ENCODE measurements around the gene MYOCOS. TPM values are rescaled to one million over a fixed set of nuclear protein-coding genes. Genes with fewer than 3 reads are reported as not detected.

MYOCOS gene
- total RNA-seq, 1 experiment from 2014 or later = 0.41 TPM

- Histone ChIP-seq H3K4me3 (ENCODE audit: low read depth, low read length, poor library complexity, severe bottlenecking) (no peak overlapping the region), H3K27ac (ENCODE audit: low read depth, low read length, poor library complexity, severe bottlenecking) (no peak overlapping the region), H3K27me3 (replicated peaks; ENCODE audit: insufficient read depth, low read depth, low read length, poor library complexity) (no peaks in the 10 kb centered on the region), H3K4me1 (ENCODE audit: insufficient read depth, low read length, poor library complexity, severe bottlenecking) (no peaks in the 10 kb centered on the region), H3K9me3 (ENCODE audit: low read depth, low read length, poor library complexity, severe bottlenecking) (no peaks in the 10 kb centered on the region), H3K36me3 (ENCODE audit: insufficient read depth, low read length, poor library complexity, severe bottlenecking) (no peaks in the 10 kb centered on the region)
- DNase-seq (ENCODE audit: low spot score) = no peak
- BruUV-seq (replicated peaks) = no TSS peak
- no peak for TF ChIP-seq EZH2 (IDR thresholded peaks at IDR 0.05; ENCODE audit: borderline replicate concordance, low read depth, low read length, poor library complexity, severe bottlenecking)
- no peak for TF ChIP-seq CTCF (conservative IDR thresholded peaks at IDR 0.05; ENCODE audit: low read depth, low read length)
- ChIA-PET CTCF (no interaction called here), POLR2A (ENCODE audit: low non-redundant PET) (no interaction called here)
- intact Hi-C loops (cut with micrococcal nuclease; ENCODE audit: unreplicated experiment) = no loop called here
These were observed 15.6 kb upstream of the MYOCOS start for GRCh38 chr1:171606402-171606941.

GRCh38 chr1:171610385-171610784 is 11.7 kb upstream of the MYOCOS start:
- DNase-seq (ENCODE audit: low spot score) = no peak
- ChIA-PET POLR2A (ENCODE audit: low non-redundant PET) (no interaction called here), CTCF (no interaction called here)
- Histone ChIP-seq H3K27me3 (replicated peaks; ENCODE audit: insufficient read depth, low read depth, low read length, poor library complexity) (no peaks in the 10 kb centered on the region), H3K4me3 (ENCODE audit: low read depth, low read length, poor library complexity, severe bottlenecking) (no peak overlapping the region), H3K4me1 (ENCODE audit: insufficient read depth, low read length, poor library complexity, severe bottlenecking) (no peaks in the 10 kb centered on the region), H3K36me3 (ENCODE audit: insufficient read depth, low read length, poor library complexity, severe bottlenecking) (no peaks in the 10 kb centered on the region), H3K9me3 (ENCODE audit: low read depth, low read length, poor library complexity, severe bottlenecking) (no peaks in the 10 kb centered on the region), H3K27ac (ENCODE audit: low read depth, low read length, poor library complexity, severe bottlenecking) (no peak overlapping the region)
- TF ChIP-seq EZH2 (IDR thresholded peaks at IDR 0.05; ENCODE audit: borderline replicate concordance, low read depth, low read length, poor library complexity, severe bottlenecking) (no peak), CTCF (conservative IDR thresholded peaks at IDR 0.05; ENCODE audit: low read depth, low read length) (no peak)
- intact Hi-C loops (cut with micrococcal nuclease; ENCODE audit: unreplicated experiment) = no loop called here
- no TSS peak for BruUV-seq (replicated peaks)

- POLR2A ChIA-PET (ENCODE audit: low non-redundant PET) = interaction anchor here (0.8 kb wide), 1 partner anchor 1018 kb away, joined by 3 read pairs; no protein-coding TSS in a partner anchor
- Histone ChIP-seq H3K9me3 (ENCODE audit: low read depth, low read length, poor library complexity, severe bottlenecking) (no peaks in the 10 kb centered on the region), H3K27me3 (replicated peaks; ENCODE audit: insufficient read depth, low read depth, low read length, poor library complexity) (no peaks in the 10 kb centered on the region), H3K4me1 (ENCODE audit: insufficient read depth, low read length, poor library complexity, severe bottlenecking) (no peaks in the 10 kb centered on the region), H3K36me3 (ENCODE audit: insufficient read depth, low read length, poor library complexity, severe bottlenecking) (no peaks in the 10 kb centered on the region), H3K4me3 (ENCODE audit: low read depth, low read length, poor library complexity, severe bottlenecking) (no peak overlapping the region), H3K27ac (ENCODE audit: low read depth, low read length, poor library complexity, severe bottlenecking) (no peak overlapping the region)
- TF ChIP-seq CTCF (conservative IDR thresholded peaks at IDR 0.05; ENCODE audit: low read depth, low read length) (no peak), EZH2 (IDR thresholded peaks at IDR 0.05; ENCODE audit: borderline replicate concordance, low read depth, low read length, poor library complexity, severe bottlenecking) (no peak)
- no peak for DNase-seq (ENCODE audit: low spot score)
- CTCF ChIA-PET = no interaction called here
- no TSS peak for BruUV-seq (replicated peaks)
- intact Hi-C loops (cut with micrococcal nuclease; ENCODE audit: unreplicated experiment) = no loop called here
These were observed 10.7 kb upstream of the MYOCOS start for GRCh38 chr1:171611306-171611705.

Data from A673 (cell line).